GM23338 (cell line): ENCODE data around the gene FAM53B. TPM values are rescaled to one million over a fixed set of nuclear protein-coding genes. Genes with fewer than 3 reads are reported as not detected.

Source experiments
- ATAC-seq: fragments of 200-7000 bp; cut with Tn5 transposase; 3 replicates; pipeline ENCODE4 v1.9.1; 2020
- DNase-seq: peaks from one replicate; pipeline ENCODE4 v3.0.0-alpha.2; 2015; ENCODE audit warnings: low spot score
- H2AFZ ChIP-seq: fragments of 200-600 bp; sonication (generic); 2 replicates; pipeline ENCODE4 v1.8.0; 2016; ENCODE audit warnings: antibody characterized with exemption, mild to moderate bottlenecking, moderate library complexity
- H3F3A ChIP-seq: fragments of 200-600 bp; sonication (generic); replicated peaks from 2 replicates; pipeline ENCODE4 v1.8.0; 2017; ENCODE audit warnings: antibody characterized with exemption, mixed run types, low read depth
- H3K27ac ChIP-seq: fragments of 200-600 bp; sonication (generic); 2 replicates; pipeline ENCODE4 v1.6.1; 2016; ENCODE audit warnings: low read depth
- H3K27me3 ChIP-seq: fragments of 200-600 bp; sonication (generic); 2 replicates; pipeline ENCODE4 v1.8.0; 2016; ENCODE audit warnings: mild to moderate bottlenecking, mixed run types, moderate library complexity; ENCODE audit not compliant: insufficient read depth
- H3K36me3 ChIP-seq: fragments of 200-600 bp; sonication (generic); 2 replicates; pipeline ENCODE4 v1.8.0; 2016; ENCODE audit warnings: mild to moderate bottlenecking; ENCODE audit not compliant: insufficient read depth
- H3K4me1 ChIP-seq: fragments of 200-600 bp; sonication (generic); 2 replicates; pipeline ENCODE4 v1.8.0; 2016; ENCODE audit warnings: mild to moderate bottlenecking, moderate library complexity; ENCODE audit not compliant: insufficient read depth
- H3K4me2 ChIP-seq: fragments of 200-600 bp; sonication (generic); 2 replicates; pipeline ENCODE4 v1.7.1; 2017; ENCODE audit warnings: mixed run types
- H3K4me3 ChIP-seq: fragments of 200-600 bp; sonication (generic); 2 replicates; pipeline ENCODE4 v1.6.1; 2016; ENCODE audit warnings: mixed run types
- H3K79me2 ChIP-seq: fragments of 200-600 bp; sonication (generic); replicated peaks from 2 replicates; pipeline ENCODE4 v1.8.0; 2017; ENCODE audit warnings: mild to moderate bottlenecking; ENCODE audit not compliant: insufficient read depth
- H3K9me2 ChIP-seq: fragments of 200-600 bp; sonication (generic); 2 replicates; pipeline ENCODE4 v1.8.0; 2017; ENCODE audit not compliant: insufficient read depth
- H4K20me1 ChIP-seq: fragments of 200-600 bp; sonication (generic); replicated peaks from 2 replicates; pipeline ENCODE4 v1.8.0; 2017; ENCODE audit warnings: mild to moderate bottlenecking; ENCODE audit not compliant: insufficient read depth
- H3K27ac Mint-ChIP-seq: 2 replicates; pipeline ENCODE4 v1.8.0; 2020; ENCODE audit warnings: inconsistent platforms, mild to moderate bottlenecking, moderate library complexity, mixed read lengths
- H3K27me3 Mint-ChIP-seq: 3 replicates; pipeline ENCODE4 v1.8.0; 2022; ENCODE audit warnings: low read depth, mild to moderate bottlenecking, moderate library complexity, mixed read lengths, inconsistent platforms; ENCODE audit not compliant: insufficient read depth, poor library complexity
- H3K36me3 Mint-ChIP-seq: 3 replicates; pipeline ENCODE4 v1.8.0; 2021; ENCODE audit warnings: low read depth, mild to moderate bottlenecking, inconsistent platforms, moderate library complexity, mixed read lengths
- H3K4me1 Mint-ChIP-seq: 3 replicates; pipeline ENCODE4 v1.8.0; 2020; ENCODE audit warnings: mild to moderate bottlenecking, inconsistent platforms, mixed read lengths
- H3K4me3 Mint-ChIP-seq: 3 replicates; pipeline ENCODE4 v1.8.0; 2021; ENCODE audit warnings: moderate library complexity, mild to moderate bottlenecking, inconsistent platforms, mixed read lengths
- H3K9me3 Mint-ChIP-seq: 3 replicates; pipeline ENCODE4 v1.8.0; 2020; ENCODE audit warnings: moderate library complexity, mild to moderate bottlenecking, inconsistent platforms, mixed read lengths
- JUNB ChIP-seq: IDR thresholded peaks from one replicate; pipeline ENCODE4 v1.6.1; 2016; ENCODE audit warnings: antibody characterized with exemption; ENCODE audit not compliant: unreplicated experiment
- STAT1 ChIP-seq: IDR thresholded peaks from one replicate; pipeline ENCODE4 v1.6.1; 2016; ENCODE audit warnings: antibody characterized with exemption; ENCODE audit not compliant: unreplicated experiment
- ZNF462 ChIP-seq: fragments of 250-450 bp; sonication (Bioruptor Pico); IDR thresholded peaks from 2 replicates; pipeline ENCODE4 v1.5.0; 2020; ENCODE audit warnings: mild to moderate bottlenecking, moderate library complexity
- polyA plus RNA-seq: library from polyadenylated mRNA; unstranded; fragments of >200 nt; fragmentation: Nextera tagmentation; extraction: Ambion mirVana; gene quantifications from 2 replicates; pipeline ENCODE4 v1.2.1, GENCODE V29; 2016
- total RNA-seq: library from RNA; depleted of rRNA; stranded (reverse); fragments of >200 nt; shearing (Covaris generic); gene quantifications from 2 replicates; pipeline ENCODE4 v1.2.3, GENCODE V29; 2014
- TF ChIP-seq, protein P1 (sequence below): IDR thresholded peaks from 2 replicates; pipeline ENCODE4 v1.6.1; 2016; ENCODE audit warnings: antibody characterized with exemption
- TF ChIP-seq, protein P2 (sequence below), 2 experiments: fragments of 200-600 bp in 1 of 2; sonication (generic) in 1 of 2; conservative IDR thresholded peaks; 2 replicates each; pipeline versions ENCODE4 v1.5.1 to v1.6.1; 2016 to 2017; ENCODE audit warnings: antibody characterized with exemption in 2 of 2, low read depth in 2 of 2, mild to moderate bottlenecking in 2 of 2, moderate library complexity in 1 of 2
- TF ChIP-seq, protein P3 (sequence below): IDR thresholded peaks from one replicate; pipeline ENCODE4 v1.6.1; 2018; ENCODE audit warnings: antibody characterized with exemption; ENCODE audit not compliant: unreplicated experiment

FAM53B gene
- total and polyA plus RNA-seq, 2 experiments from 2014 or later, result 3.0 to 20.3 TPM

GRCh38 chr10:124705817-124706461 is 38.2 kb downstream of the FAM53B start:
- Mint-ChIP-seq H3K27ac (no peak overlapping the region), H3K27me3 (peaks cover 9% of the 10 kb centered on the region), H3K9me3 (no peaks in the 10 kb centered on the region), H3K4me1 (peaks cover 26% of the 10 kb centered on the region), H3K4me3 (no peak overlapping the region), H3K36me3 (peaks cover 6% of the 10 kb centered on the region; the same call in 2 of the 3 replicates)
- H3K4me1 ChIP-seq, result 0 out of 2 replicates have a peak, but pooled peaks cover 8% of the 10 kb centered on the region
- TF ChIP-seq, protein P1, sequence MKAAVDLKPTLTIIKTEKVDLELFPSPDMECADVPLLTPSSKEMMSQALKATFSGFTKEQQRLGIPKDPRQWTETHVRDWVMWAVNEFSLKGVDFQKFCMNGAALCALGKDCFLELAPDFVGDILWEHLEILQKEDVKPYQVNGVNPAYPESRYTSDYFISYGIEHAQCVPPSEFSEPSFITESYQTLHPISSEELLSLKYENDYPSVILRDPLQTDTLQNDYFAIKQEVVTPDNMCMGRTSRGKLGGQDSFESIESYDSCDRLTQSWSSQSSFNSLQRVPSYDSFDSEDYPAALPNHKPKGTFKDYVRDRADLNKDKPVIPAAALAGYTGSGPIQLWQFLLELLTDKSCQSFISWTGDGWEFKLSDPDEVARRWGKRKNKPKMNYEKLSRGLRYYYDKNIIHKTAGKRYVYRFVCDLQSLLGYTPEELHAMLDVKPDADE, result no peak
- no peak for TF ChIP-seq STAT1
- TF ChIP-seq, protein P2, sequence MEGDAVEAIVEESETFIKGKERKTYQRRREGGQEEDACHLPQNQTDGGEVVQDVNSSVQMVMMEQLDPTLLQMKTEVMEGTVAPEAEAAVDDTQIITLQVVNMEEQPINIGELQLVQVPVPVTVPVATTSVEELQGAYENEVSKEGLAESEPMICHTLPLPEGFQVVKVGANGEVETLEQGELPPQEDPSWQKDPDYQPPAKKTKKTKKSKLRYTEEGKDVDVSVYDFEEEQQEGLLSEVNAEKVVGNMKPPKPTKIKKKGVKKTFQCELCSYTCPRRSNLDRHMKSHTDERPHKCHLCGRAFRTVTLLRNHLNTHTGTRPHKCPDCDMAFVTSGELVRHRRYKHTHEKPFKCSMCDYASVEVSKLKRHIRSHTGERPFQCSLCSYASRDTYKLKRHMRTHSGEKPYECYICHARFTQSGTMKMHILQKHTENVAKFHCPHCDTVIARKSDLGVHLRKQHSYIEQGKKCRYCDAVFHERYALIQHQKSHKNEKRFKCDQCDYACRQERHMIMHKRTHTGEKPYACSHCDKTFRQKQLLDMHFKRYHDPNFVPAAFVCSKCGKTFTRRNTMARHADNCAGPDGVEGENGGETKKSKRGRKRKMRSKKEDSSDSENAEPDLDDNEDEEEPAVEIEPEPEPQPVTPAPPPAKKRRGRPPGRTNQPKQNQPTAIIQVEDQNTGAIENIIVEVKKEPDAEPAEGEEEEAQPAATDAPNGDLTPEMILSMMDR (conservative IDR thresholded peaks at IDR 0.05; ENCODE audit: low read depth in 2 of 2), result 0 out of 4 replicates have a peak, but pooled peaks of 1 of the 2 experiments have one; percentile 3
- H3K4me2 ChIP-seq, result no peak overlapping the region
- H3K9me2 ChIP-seq, result no peaks in the 10 kb centered on the region
- DNase-seq (no peak), ATAC-seq (no peak)
- peaks cover 10% of the 10 kb centered on the region for H3K79me2 ChIP-seq
- H3K36me3 ChIP-seq, result no peaks in the 10 kb centered on the region; the same call in 1 of the 2 replicates
- H4K20me1 ChIP-seq, result peaks cover 9% of the 10 kb centered on the region; the same call in 1 of the 2 replicates
- no peak overlapping the region for H3K4me3 ChIP-seq
- no peak overlapping the region for H2AFZ ChIP-seq
- no peaks in the 10 kb centered on the region for H3F3A ChIP-seq
- no peaks in the 10 kb centered on the region for H3K27me3 ChIP-seq
- no peak overlapping the region for H3K27ac ChIP-seq

DNA sequence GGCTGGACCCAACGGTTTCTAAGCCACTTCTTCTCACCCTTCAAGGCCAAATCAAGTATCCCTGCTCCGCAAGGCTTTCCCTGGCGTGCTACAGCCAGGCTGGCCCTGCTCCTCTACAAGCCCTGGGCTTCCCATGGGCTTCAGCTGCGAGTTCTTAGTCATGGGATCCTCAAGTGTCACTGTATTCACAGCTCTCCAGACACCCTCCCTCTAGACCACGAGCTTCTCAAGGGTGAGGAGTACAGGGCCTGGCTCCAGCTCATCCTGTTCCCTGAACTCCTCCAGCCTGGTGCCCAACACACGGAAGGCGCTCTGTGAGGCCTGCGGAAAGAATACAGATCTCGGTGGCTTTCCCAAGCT is 38.8 kb downstream of the FAM53B start:
- no peaks in the 10 kb centered on the region for H3K9me3 Mint-ChIP-seq
- Histone ChIP-seq H3F3A (no peaks in the 10 kb centered on the region), H3K79me2 (peaks cover 4% of the 10 kb centered on the region; the same call in 1 of the 2 replicates), H3K4me1 (0 out of 2 replicates have a peak, but pooled peaks cover 8% of the 10 kb centered on the region), H2AFZ (no peak overlapping the region), H4K20me1 (peaks cover 3% of the 10 kb centered on the region; the same call in 1 of the 2 replicates), H3K4me3 (no peak overlapping the region), H3K9me2 (no peaks in the 10 kb centered on the region), H3K27me3 (no peaks in the 10 kb centered on the region), H3K4me2 (no peak overlapping the region), H3K36me3 (no peaks in the 10 kb centered on the region; the same call in 1 of the 2 replicates), H3K27ac (no peak overlapping the region)
- H3K4me3 Mint-ChIP-seq, result no peak overlapping the region
- ATAC-seq, result no peak
- H3K4me1 Mint-ChIP-seq, result peaks cover 26% of the 10 kb centered on the region
- no peak overlapping the region for H3K27ac Mint-ChIP-seq
- peaks cover 6% of the 10 kb centered on the region; the same call in 2 of the 3 replicates for H3K36me3 Mint-ChIP-seq
- H3K27me3 Mint-ChIP-seq, result peaks cover 9% of the 10 kb centered on the region
- DNase-seq, result no peak
- TF ChIP-seq, protein P1, result no peak
- TF ChIP-seq, protein P3, sequence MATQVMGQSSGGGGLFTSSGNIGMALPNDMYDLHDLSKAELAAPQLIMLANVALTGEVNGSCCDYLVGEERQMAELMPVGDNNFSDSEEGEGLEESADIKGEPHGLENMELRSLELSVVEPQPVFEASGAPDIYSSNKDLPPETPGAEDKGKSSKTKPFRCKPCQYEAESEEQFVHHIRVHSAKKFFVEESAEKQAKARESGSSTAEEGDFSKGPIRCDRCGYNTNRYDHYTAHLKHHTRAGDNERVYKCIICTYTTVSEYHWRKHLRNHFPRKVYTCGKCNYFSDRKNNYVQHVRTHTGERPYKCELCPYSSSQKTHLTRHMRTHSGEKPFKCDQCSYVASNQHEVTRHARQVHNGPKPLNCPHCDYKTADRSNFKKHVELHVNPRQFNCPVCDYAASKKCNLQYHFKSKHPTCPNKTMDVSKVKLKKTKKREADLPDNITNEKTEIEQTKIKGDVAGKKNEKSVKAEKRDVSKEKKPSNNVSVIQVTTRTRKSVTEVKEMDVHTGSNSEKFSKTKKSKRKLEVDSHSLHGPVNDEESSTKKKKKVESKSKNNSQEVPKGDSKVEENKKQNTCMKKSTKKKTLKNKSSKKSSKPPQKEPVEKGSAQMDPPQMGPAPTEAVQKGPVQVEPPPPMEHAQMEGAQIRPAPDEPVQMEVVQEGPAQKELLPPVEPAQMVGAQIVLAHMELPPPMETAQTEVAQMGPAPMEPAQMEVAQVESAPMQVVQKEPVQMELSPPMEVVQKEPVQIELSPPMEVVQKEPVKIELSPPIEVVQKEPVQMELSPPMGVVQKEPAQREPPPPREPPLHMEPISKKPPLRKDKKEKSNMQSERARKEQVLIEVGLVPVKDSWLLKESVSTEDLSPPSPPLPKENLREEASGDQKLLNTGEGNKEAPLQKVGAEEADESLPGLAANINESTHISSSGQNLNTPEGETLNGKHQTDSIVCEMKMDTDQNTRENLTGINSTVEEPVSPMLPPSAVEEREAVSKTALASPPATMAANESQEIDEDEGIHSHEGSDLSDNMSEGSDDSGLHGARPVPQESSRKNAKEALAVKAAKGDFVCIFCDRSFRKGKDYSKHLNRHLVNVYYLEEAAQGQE, result no peak
- TF ChIP-seq JUNB, result no peak
- no peak for TF ChIP-seq ZNF462 (CRISPR knock-in tag)
